Measurements from ENCODE around the gene SCAF8. TPM values are rescaled to one million over a fixed set of nuclear protein-coding genes. Genes with fewer than 3 reads are reported as not detected.
"Not testable (repeated sequence)": the region's sequence is repeated elsewhere in the genome, so short reads cannot be mapped to it uniquely, and the experiment has no call there.

SCAF8 gene
- total RNA-seq, 1 donor from 2014 or later, result 12.2 TPM

GRCh38 chr6:154732538-154733182 lies 556 bp upstream of the SCAF8 start:
- ATAC-seq (peak; percentile 4), DNase-seq (ENCODE audit: low spot score) (peak; percentile 51)

- peak; percentile 90 for ATAC-seq
- DNase-seq (ENCODE audit: low spot score), result peak; percentile 98
These were observed 588 bp downstream of the SCAF8 start for GRCh38 chr6:154733626-154734382.

DNA sequence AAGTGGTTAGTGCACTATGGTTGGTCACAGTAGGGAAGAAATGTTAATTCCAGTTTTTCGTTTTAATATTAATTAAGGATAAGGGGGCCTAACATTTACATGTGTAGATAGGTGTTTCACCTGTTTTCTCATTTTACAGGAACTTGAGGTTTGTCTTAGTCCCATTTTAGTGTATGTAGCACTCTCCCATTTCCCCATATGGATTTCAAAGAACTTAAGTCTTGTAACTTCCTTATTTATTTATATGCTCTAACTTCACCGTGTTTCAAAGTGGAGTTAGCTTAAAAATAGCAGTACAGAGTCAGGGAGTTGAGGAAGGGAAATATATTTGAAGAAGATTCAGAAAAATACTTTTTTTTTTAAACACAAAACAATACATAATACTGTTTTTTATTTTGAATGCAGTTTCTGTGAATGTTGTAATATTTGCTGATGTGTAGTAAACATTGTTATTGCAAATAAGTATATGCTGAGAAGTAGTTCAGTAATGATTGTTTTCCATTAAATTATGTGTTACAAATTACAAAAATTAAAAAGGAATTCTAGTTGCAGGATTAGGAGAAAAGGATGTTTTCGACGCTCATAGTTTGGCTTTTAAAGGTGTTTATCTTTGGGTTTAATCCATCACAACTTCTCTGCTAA lies 3.5 kb downstream of the SCAF8 start:
- no peak for ATAC-seq
- DNase-seq (ENCODE audit: low spot score), result no peak

- DNase-seq (ENCODE audit: low spot score) (no peak), ATAC-seq (no peak)
These were observed 4.2 kb downstream of the SCAF8 start for GRCh38 chr6:154737424-154737823.

DNA sequence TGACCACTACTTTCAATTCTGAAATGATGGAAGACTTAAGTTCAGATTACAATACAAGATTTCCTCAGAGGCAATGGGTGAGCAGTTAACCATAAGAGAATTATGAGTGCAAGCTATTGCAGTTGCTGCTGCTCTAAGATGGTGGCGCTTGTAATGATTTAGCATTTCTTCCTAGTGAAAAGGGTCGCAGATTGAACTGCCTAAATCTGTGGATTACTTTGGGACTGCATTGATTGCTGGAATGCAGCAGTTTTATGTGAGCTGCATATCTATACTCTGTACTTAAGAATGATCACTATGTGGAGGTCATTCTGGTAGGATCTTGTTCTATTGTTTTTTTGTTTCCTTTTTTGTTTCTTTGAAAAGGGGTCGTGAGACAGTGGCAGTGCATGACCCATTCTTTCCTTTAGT lies 5.3 kb downstream of the SCAF8 start:
- ATAC-seq (no peak), DNase-seq (ENCODE audit: low spot score) (no peak)

DNA sequence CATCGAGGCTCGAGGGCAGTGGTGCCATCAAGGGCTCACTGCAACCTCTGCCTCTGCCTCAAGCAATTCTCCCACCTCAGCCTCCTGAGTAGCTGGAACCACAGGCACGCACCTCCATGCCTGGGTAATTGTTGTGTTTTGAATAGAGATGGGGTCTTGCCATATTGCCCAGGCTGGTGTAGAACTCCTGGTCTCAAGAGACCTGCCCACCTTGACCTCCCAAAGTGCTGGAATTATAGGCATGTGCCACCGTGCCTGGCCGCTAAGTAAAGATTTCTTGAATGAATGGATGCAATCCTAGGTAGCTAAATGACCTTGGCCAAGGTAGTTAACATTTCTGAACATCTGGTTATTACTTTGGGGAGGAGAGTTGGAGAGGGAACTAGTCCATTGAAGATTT lies 7.4 kb downstream of the SCAF8 start:
- ATAC-seq (no peak), DNase-seq (ENCODE audit: low spot score) (no peak)

- DNase-seq (ENCODE audit: low spot score) (no peak), ATAC-seq (no peak)
These were observed 9.7 kb downstream of the SCAF8 start for GRCh38 chr6:154742891-154743290.

DNA sequence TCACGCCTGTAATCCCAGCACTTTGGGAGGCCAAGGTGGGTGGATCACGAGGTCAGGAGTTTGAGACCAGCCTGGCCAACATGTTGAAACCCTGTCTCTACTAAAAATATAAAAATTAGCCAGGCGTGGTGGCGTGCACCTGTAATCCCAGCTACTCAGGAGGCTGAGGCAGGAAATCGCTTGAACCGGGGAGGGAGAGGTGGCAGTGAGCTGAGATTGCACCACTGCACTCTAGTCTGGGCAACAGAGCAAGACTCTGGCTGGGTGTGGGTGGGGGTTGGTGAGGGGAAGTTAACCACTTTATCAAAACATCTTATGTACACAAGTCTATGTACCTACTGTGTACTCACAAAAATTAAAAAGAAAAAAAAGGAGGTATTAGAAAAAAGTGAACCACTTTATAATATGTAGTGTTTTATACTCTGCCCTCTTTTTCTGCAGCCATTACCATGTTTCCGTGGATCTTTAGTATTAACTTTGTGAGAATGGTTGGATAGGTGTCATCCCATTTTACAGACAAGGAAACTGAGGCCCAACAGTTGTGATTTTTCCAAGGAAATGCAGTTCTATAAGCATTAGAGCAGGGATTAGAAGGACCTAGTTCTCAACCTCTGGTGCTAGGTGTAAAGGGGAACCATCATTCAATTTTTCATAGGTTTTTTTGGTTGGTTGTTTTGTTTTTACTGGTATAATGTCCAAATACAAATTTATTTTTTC lies 11.0 kb downstream of the SCAF8 start:
- ATAC-seq, result peak; percentile 46
- not testable (repeated sequence) for DNase-seq (ENCODE audit: low spot score)

- no peak for DNase-seq (ENCODE audit: low spot score)
- no peak for ATAC-seq
These were observed 12.0 kb downstream of the SCAF8 start for GRCh38 chr6:154745243-154745642.

GRCh38 chr6:154749341-154749740 lies 16.1 kb downstream of the SCAF8 start:
- ATAC-seq (no peak), DNase-seq (ENCODE audit: low spot score) (no peak)

DNA sequence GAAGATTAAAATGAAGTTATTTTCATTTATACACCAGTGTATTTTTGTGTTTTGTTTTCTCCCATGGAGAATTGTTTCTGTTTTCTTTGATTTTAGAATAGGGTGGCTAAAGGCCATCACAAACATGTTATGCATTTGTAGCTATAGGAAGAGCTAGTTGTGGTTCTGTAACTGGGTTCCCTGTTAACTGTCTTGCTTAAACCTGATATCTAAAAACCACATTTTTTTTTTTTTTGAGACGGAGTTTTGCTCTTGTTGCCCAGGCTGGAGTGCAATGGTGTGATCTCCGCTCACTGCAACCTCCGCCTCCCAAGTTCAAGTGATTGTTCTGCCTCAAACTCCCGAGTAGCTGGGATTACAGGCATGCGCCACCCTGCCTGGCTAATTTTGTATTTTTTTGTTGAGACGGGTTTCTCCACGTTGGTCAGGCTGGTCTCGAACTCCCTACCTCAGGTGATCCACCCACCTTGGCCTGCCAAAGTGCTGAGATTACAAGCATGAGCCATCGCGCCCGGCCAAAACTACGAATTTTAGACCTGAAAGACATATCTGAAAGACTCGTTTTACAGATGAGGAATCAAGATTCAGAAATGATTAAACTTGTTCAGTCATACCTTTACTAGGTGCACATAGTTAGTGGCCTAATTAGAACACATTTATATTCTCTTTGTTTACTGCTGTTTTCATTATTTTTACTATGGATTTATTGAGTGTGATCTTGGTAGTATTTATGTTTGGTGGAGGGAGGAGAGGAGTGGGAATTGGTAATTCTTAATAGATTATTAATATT lies 18.0 kb downstream of the SCAF8 start:
- no peak for ATAC-seq
- no peak for DNase-seq (ENCODE audit: low spot score)

DNA sequence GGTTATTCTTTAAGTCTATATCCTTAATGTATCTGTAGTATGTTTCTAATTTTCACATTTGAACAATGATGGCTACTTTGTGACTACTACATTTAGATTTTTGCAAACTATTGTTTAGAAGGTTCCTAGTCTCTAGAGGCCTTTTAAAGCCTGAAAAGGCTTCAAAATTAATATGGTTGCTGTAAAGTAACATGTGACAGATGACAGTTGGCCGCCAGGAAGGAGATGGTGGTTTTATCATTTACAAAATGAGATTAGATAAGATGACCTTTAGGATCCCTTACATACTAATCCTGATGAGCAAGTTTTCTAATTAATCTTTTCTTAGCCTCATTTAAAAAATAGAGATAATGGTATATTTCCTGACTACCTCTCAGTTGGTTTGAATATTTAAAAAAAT lies 18.8 kb downstream of the SCAF8 start:
- no peak for DNase-seq (ENCODE audit: low spot score)
- no peak for ATAC-seq

DNA sequence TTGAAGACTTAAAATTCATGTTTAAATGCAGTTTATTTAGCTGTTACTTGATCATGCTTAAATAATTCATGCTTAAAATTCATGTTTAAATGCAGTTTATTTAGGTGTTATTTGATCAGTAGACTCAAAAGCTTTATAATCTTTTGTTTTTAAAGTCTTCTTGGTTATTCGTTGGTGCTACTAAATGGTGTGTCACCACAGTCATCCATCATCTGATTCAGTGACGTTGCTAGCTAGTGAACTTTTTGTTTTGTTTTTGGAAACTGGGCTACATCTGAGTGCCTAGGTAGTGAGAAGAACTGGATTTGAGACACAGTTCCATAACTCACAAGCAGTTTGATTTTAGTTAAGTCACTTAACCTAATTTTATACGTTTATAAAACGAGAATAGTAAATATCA lies 20.9 kb downstream of the SCAF8 start:
- DNase-seq (ENCODE audit: low spot score) (no peak), ATAC-seq (peak; percentile 19)

DNA sequence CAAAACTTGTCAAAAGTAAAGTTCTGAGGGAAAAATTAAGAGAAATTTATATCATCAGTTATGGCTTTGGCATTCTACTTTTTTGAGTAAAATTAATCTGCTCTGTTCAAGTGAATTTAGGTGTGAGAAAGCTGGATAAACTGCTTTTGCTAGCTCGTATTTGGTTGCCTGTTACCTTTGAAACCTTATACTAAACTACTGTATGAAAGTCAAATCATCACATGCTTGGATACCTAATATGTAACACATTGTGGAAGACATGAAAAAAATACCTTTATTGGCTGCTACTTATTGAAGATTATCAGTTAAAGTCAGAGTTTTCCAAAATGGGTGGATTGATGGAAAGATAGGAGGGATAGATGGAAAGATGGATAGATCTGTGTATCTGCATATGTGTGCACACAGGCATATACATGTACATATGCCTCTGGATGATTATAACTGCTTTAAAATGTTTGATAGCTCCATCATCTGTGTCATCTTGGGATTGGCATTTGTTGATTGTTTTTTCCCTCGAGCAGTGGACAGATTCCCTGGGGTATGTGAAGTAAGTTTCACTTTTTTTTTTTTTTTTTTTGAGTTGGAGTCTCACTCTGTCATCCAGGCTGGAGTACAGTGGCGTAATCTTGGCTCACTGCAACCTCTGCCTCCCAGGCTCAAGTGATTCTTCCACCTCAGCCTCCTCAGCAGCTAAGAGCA lies 24.3 kb downstream of the SCAF8 start:
- ATAC-seq, result no peak
- no peak for DNase-seq (ENCODE audit: low spot score)

GRCh38 chr6:154758125-154758524 lies 24.9 kb downstream of the SCAF8 start:
- DNase-seq (ENCODE audit: low spot score) (no peak), ATAC-seq (no peak)

GRCh38 chr6:154763650-154764049 lies 30.4 kb downstream of the SCAF8 start:
- DNase-seq (ENCODE audit: low spot score) (no peak), ATAC-seq (no peak)

GRCh38 chr6:154765273-154765672 lies 32.1 kb downstream of the SCAF8 start:
- DNase-seq (ENCODE audit: low spot score) (no peak), ATAC-seq (no peak)

GRCh38 chr6:154766288-154766687 lies 33.1 kb downstream of the SCAF8 start:
- ATAC-seq (no peak), DNase-seq (ENCODE audit: low spot score) (no peak)

- no peak for DNase-seq (ENCODE audit: low spot score)
These were observed 33.9 kb downstream of the SCAF8 start for GRCh38 chr6:154767003-154767723.

More at GRCh38 chr6:154767003-154767723, 33.9 kb downstream of the SCAF8 start:
- ATAC-seq, result peak; percentile 25
